K562 (cell line): ENCODE measurements around the gene TIA1. TPM values are rescaled to one million over a fixed set of nuclear protein-coding genes. Genes with fewer than 3 reads are reported as not detected.

Source experiments
- ASH1L ChIP-seq: fragments of 450-650 bp; IDR thresholded peaks from 2 replicates; pipeline ENCODE4 v1.6.1; 2018; ENCODE audit warnings: borderline replicate concordance, mild to moderate bottlenecking, low read depth; ENCODE audit not compliant: partially characterized antibody
- ATF1 ChIP-seq, 2 experiments: fragments of 450-650 bp in 1 of 2; IDR thresholded peaks; 2 replicates each; pipeline ENCODE4 v1.6.1; 2016; ENCODE audit warnings: missing compliant biosample characterization in 1 of 2, missing genetic modification characterization in 1 of 2
- BDP1 ChIP-seq: IDR thresholded peaks from 3 replicates; pipeline ENCODE4 v1.6.1; 2011; ENCODE audit not compliant: insufficient read length, insufficient read depth
- E2F6 ChIP-seq, 2 experiments: IDR thresholded peaks; 2 replicates each; pipeline ENCODE4 v1.6.1; 2011; ENCODE audit warnings: borderline replicate concordance in 1 of 2, control low read depth in 1 of 2, low read depth in 1 of 2, low read length in 1 of 2, mild to moderate bottlenecking in 1 of 2, mixed read lengths in 1 of 2, moderate library complexity in 1 of 2; ENCODE audit not compliant: insufficient read depth in 1 of 2, insufficient read length in 1 of 2, poor library complexity in 1 of 2, severe bottlenecking in 1 of 2; ENCODE audit errors: extremely low read depth in 1 of 2
- EHMT2 ChIP-seq: fragments of 450-650 bp; IDR thresholded peaks from 2 replicates; pipeline ENCODE4 v1.6.1; 2018; ENCODE audit warnings: antibody characterized with exemption
- ELF2 ChIP-seq: fragments of 250-450 bp; sonication (Bioruptor Pico); IDR thresholded peaks from 2 replicates; pipeline ENCODE4 v1.5.0; 2021; ENCODE audit warnings: mild to moderate bottlenecking
- FOXP1 ChIP-seq: sonication (generic); formaldehyde crosslinking; IDR thresholded peaks from 2 replicates; pipeline ENCODE4 v1.8.0; 2022; ENCODE audit warnings: mild to moderate bottlenecking, missing genetic modification reagents
- KLF6 ChIP-seq: fragments of 250-450 bp; sonication (Bioruptor Pico); IDR thresholded peaks from 2 replicates; pipeline ENCODE4 v1.4.0; 2020; ENCODE audit warnings: mild to moderate bottlenecking, moderate library complexity, borderline replicate concordance
- PCBP2 ChIP-seq: fragments of 200-400 bp; formaldehyde crosslinking; IDR thresholded peaks from 2 replicates; pipeline ENCODE4 v1.6.1; 2018; ENCODE audit warnings: low read length, low read depth, mild to moderate bottlenecking, moderate library complexity; ENCODE audit not compliant: poor library complexity, severe bottlenecking
- PHF20 ChIP-seq: fragments of 450-650 bp; IDR thresholded peaks from 2 replicates; pipeline ENCODE4 v1.6.1; 2018; ENCODE audit not compliant: partially characterized antibody
- RBM17 ChIP-seq: fragments of 200-400 bp; formaldehyde crosslinking; IDR thresholded peaks from 2 replicates; pipeline ENCODE4 v1.6.1; 2017; ENCODE audit warnings: low read depth, mild to moderate bottlenecking, low read length, borderline replicate concordance
- SIX5 ChIP-seq, 2 experiments: IDR thresholded peaks; 2 replicates each; pipeline ENCODE4 v1.6.1; 2011; ENCODE audit warnings: low read length in 2 of 2, borderline replicate concordance in 1 of 2, low read depth in 1 of 2, mild to moderate bottlenecking in 1 of 2, moderate library complexity in 1 of 2; ENCODE audit not compliant: insufficient read depth in 1 of 2
- ZNF280B ChIP-seq: fragments of 250-450 bp; sonication (Bioruptor Pico); IDR thresholded peaks from 2 replicates; pipeline ENCODE4 v1.5.1; 2021; ENCODE audit warnings: mild to moderate bottlenecking
- ZNF316 ChIP-seq: fragments of 450-650 bp; IDR thresholded peaks from 2 replicates; pipeline ENCODE4 v1.6.1; 2016
- ZNF717 ChIP-seq: fragments of 250-450 bp; sonication (Bioruptor Pico); IDR thresholded peaks from 2 replicates; pipeline ENCODE4 v1.5.0; 2021
- ZNF75A ChIP-seq: fragments of 450-650 bp; formaldehyde crosslinking; IDR thresholded peaks from 2 replicates; pipeline ENCODE4 v1.4.0; 2020; ENCODE audit warnings: mild to moderate bottlenecking
- ZNF830 ChIP-seq: fragments of 250-450 bp; sonication (Bioruptor Pico); IDR thresholded peaks from 2 replicates; pipeline ENCODE4 v1.5.0; 2021; ENCODE audit warnings: mild to moderate bottlenecking
- polyA plus RNA-seq, 8 experiments: library from polyadenylated mRNA; depleted of rRNA in 4 of 8; stranded (reverse) in 5 of 8; unstranded in 3 of 8; fragments of >200 nt; fragmentation: Nextera tagmentation in 2 of 8; fragmentation: Illumina TruSeq in 1 of 8; extraction: Ambion mirVana in 2 of 8; extraction: Trizol in 1 of 8; gene quantifications; 2 replicates each; pipeline versions ENCODE4 v1.2.1 to v1.2.3, GENCODE V29; 2011 to 2014; ENCODE audit warnings: inconsistent platforms in 1 of 8, missing spikeins in 1 of 8
- total RNA-seq, 7 experiments: library from RNA; depleted of rRNA in 6 of 7; stranded (reverse); fragments of >200 nt in 6 of 7; fragmentation: Illumina TruSeq in 2 of 7; extraction: Trizol in 2 of 7; gene quantifications; 2 replicates each; pipeline versions ENCODE4 v1.2.1 to v1.2.3, GENCODE V29; 2011 to 2021; ENCODE audit warnings: low replicate concordance in 1 of 7
- TF ChIP-seq, protein P1 (sequence below): sonication (generic); formaldehyde crosslinking; IDR thresholded peaks from 2 replicates; pipeline ENCODE4 v1.8.0; 2022; ENCODE audit warnings: mild to moderate bottlenecking, missing genetic modification reagents, borderline replicate concordance

Gene TIA1
- total and polyA plus RNA-seq, 9 of the 15 experiments (the other 6 are each of a cell fraction or from before 2014, with no cell fraction given), result 25.3 to 129 (median 79.6) TPM

DNA sequence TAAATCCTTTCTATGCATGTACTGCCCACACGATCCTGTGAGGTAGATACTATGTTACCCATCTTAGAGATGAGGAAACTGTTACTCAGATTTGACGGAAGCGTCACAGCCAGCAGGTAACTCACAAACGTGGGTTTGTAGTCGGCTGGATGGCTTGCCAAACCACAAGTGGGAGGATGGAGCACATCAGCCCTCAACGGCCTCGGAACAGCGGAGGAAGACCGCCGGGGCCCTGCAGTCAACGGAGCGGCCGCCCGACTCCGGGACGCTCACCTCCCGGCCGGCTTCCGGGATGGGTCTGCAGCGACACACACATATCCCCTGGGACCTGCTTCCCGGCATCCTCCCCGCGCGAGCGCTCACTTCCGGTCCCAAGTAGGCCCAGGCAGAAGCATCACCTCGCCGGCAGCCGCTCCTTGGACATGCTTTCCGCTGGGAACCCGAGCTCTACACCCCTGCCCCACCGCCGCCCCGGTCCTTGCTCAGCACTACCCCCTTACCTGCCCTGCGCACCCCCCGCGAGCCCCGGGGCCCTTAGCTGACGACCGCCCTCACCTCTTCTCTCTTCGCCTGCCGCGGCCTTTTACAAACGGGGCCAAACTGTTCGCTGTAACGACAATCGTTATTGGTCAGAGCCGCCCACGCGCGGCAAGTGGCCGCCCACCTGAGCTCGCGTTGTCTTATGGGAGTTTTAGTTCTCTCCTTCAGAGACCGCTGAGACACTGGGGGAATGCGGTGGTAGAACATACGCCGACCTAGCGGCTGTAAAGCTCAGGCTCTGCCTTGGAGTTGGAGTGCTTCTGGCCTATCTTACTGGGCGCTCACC is 57.8 kb downstream of the TIA1 start, which contains the start of gene C2orf42 (continued):
- TF ChIP-seq, protein P1, sequence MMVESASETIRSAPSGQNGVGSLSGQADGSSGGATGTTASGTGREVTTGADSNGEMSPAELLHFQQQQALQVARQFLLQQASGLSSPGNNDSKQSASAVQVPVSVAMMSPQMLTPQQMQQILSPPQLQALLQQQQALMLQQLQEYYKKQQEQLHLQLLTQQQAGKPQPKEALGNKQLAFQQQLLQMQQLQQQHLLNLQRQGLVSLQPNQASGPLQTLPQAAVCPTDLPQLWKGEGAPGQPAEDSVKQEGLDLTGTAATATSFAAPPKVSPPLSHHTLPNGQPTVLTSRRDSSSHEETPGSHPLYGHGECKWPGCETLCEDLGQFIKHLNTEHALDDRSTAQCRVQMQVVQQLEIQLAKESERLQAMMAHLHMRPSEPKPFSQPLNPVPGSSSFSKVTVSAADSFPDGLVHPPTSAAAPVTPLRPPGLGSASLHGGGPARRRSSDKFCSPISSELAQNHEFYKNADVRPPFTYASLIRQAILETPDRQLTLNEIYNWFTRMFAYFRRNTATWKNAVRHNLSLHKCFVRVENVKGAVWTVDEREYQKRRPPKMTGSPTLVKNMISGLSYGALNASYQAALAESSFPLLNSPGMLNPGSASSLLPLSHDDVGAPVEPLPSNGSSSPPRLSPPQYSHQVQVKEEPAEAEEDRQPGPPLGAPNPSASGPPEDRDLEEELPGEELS, result peak; percentile 95; the same call in 1 of the 2 replicates
- TF ChIP-seq ZNF830 (no peak; the same call in 1 of the 2 replicates), FOXP1 (0 out of 2 replicates have a peak, but pooled peaks have one; percentile 60), RBM17 (no peak), BDP1 (no peak), ATF1 (CRISPR knock-in tag; IDR thresholded peaks at IDR 0.05) (no peak), ATF1 (tag; IDR thresholded peaks at IDR 0.05) (peak; percentile 94), ASH1L (peak; percentile 90), E2F6 (IDR thresholded peaks at IDR 0.05; ENCODE audit: borderline replicate concordance in 1 of 2, extremely low read depth in 1 of 2, insufficient read depth in 1 of 2, insufficient read length in 1 of 2, low read depth in 1 of 2, low read length in 1 of 2, poor library complexity in 1 of 2, severe bottlenecking in 1 of 2) (peak in 1 of 2 experiments; percentile 62), EHMT2 (no peak), ZNF316 (no peak), ZNF717 (CRISPR knock-in tag) (0 out of 2 replicates have a peak, but pooled peaks have one; percentile 46), ZNF280B (no peak), PCBP2 (no peak), PHF20 (peak; percentile 98), SIX5 (IDR thresholded peaks at IDR 0.05; ENCODE audit: borderline replicate concordance in 1 of 2, insufficient read depth in 1 of 2, low read depth in 1 of 2, low read length in 2 of 2) (peak; percentile 63 to 68; a peak in 3 of 4 replicates), ELF2 (peak; percentile 97), KLF6 (CRISPR knock-in tag) (no peak), ZNF75A (CRISPR knock-in tag) (no peak)
